Right ventricle myocardium superior (tissue), 1 donor: Measurements from ENCODE around the gene TMIE. TPM values are rescaled to one million over a fixed set of nuclear protein-coding genes. Genes with fewer than 3 reads are reported as not detected.

Source experiments
- ATAC-seq: fragments of 200-7000 bp; cut with Tn5 transposase; one replicate; pipeline ENCODE4 v1.9.1; 2020; ENCODE audit warnings: mild to moderate bottlenecking; ENCODE audit not compliant: poor library complexity
- DNase-seq: peaks from one replicate; pipeline ENCODE4 v3.0.0-alpha.2; 2020
- intact Hi-C: fragments of 100-400 bp; cut with DNase I; formaldehyde crosslinking; loops from one replicate; pipeline ENCODE4 v1.11.2; 2022
- long read RNA-seq: library from polyadenylated mRNA; unstranded; transcript quantifications from one replicate; pipeline ENCODE4 v2.0.0, GENCODE V29; 2021
- total RNA-seq: library from RNA; stranded (reverse); fragmentation: NEBNext Ultra II Directional; extraction: Animal tissue kit (Norgen Biotek cat#: 25700); gene quantifications from one replicate; pipeline ENCODE4 v1.2.1, GENCODE V29; 2021
- donor health status: DM: no; HTN: yes; CAD: no; lungs with severe emphysema.

Gene TMIE, protein sequence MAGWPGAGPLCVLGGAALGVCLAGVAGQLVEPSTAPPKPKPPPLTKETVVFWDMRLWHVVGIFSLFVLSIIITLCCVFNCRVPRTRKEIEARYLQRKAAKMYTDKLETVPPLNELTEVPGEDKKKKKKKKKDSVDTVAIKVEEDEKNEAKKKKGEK
- total RNA-seq: 1.00 TPM
- long read RNA-seq, partial matches to known transcripts: 0 of 5 reads
- long read RNA-seq, other reads (novel, unspliced or antisense): 1 of 5 reads

GRCh38 chr3:46701181-46701939, at the start of gene TMIE:
TMIE (plus strand) TSS chr3:46701392; CDS start chr3:46701488, 96 bp downstream.
- no peak for ATAC-seq

DNA sequence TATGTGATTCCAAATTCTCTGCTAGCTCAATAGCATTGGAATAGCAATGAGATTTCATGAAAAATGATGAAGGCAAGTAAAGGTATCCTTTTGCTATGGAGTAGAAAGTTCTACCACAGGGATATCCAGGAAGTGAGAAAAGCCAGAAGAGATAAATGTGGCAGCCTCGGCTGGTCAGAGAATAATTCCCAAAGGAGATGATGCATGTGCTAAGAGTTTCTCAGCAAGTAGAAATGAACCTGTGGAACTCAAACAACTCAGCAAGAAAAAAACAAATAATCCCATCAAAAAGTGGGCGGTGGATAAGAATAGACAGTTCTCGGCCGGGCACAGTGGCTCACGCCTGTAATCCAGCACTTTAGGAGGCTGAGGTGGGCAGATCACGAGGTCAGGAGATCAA, 45.9 kb upstream of the TMIE start:
- intact Hi-C loops: no loop called here
- DNase-seq: no peak

More at GRCh38 chr3:46701181-46701939, at the start of gene TMIE:
- intact Hi-C loops: loop anchor here (10.0 kb wide), 2 partner anchors 143 to 303 kb away; no protein-coding TSS in a partner anchor
- peak; percentile 41 for DNase-seq

GRCh38 chr3:46656778-46657556, 44.2 kb upstream of the TMIE start:
- ATAC-seq (no peak), DNase-seq (no peak)
- intact Hi-C loops: no loop called here

More for the DNA sequence above, 45.9 kb upstream of the TMIE start:
- ATAC-seq: no peak

DNA sequence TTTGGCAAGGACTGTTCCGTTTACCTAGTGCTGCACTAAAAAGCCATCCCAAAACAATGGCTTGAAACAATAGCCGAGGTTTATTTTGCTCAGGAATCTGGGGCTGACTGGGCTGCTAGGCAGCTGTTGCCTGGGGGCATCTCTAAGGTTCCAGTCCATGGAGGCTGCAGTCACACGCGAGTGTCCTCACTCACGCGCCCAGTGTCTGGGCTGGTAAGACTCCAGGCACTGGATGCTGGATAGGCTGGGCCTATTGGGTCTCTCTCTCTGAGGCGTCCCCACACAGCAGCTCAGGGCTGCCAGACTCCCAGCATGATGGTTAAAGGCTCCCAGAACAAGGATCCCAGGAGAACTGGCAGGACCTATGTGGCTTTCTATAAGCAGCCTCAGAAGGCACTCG, 41.9 kb upstream of the TMIE start:
- intact Hi-C loops: no loop called here
- no peak for DNase-seq
- ATAC-seq: no peak

- ATAC-seq (no peak), DNase-seq (no peak)
- intact Hi-C loops: no loop called here
These were observed 41.2 kb upstream of the TMIE start for GRCh38 chr3:46660003-46660402.

DNA sequence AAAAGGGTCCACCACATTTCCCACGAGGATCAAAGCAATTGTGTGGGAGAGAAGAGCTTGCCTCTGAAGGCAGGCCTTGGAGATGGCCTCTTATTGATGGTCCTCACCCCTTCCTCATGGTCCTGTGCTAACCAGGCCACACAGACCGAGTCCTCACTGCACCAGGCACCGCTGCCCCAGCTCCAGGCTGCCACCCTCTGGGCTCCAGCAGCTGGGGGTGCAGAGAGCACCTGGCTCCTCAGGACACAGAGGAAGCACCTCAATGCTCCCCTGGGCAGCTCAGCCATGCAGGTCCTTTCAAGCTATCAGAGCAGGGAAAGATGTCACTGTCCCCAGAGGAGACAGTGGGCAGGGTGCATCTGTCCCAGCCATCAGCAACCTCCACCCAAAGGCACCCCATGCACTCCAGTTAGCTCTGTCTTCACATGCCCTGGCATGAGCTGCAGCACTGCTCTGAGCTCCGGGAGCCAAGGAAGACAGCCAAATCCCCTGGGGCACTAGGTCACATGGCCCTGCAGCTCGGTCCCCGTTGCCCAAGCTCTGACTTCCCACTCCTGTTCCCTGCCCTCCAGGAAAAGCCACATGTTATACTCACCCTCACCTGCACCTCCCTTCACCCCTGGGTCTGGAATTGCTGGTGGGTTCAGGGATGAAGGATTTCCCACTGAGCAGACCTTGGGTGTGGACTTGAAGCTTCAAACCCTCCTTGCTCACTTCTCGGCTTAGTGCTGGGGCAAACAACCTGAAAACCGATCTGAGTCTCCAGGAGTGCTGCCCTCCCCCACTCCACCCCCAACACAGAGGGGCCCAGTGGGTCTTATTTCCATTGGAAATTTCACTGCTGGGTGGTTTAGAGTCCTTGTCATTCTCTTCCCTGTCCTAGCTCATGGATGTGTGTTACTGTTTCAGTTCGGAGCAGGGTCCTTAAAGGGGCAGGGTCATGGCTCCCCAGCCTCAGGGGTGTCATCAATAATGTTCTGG, 40.4 kb upstream of the TMIE start:
- intact Hi-C loops: no loop called here
- peak; percentile 77 for DNase-seq
- peak; percentile 74 for ATAC-seq

- no peak for ATAC-seq
- no peak for DNase-seq
- intact Hi-C loops: no loop called here
These were observed 39.1 kb upstream of the TMIE start for GRCh38 chr3:46661776-46662766.

GRCh38 chr3:46662771-46663551, 38.2 kb upstream of the TMIE start:
- no peak for DNase-seq
- ATAC-seq: no peak
- intact Hi-C loops: no loop called here

DNA sequence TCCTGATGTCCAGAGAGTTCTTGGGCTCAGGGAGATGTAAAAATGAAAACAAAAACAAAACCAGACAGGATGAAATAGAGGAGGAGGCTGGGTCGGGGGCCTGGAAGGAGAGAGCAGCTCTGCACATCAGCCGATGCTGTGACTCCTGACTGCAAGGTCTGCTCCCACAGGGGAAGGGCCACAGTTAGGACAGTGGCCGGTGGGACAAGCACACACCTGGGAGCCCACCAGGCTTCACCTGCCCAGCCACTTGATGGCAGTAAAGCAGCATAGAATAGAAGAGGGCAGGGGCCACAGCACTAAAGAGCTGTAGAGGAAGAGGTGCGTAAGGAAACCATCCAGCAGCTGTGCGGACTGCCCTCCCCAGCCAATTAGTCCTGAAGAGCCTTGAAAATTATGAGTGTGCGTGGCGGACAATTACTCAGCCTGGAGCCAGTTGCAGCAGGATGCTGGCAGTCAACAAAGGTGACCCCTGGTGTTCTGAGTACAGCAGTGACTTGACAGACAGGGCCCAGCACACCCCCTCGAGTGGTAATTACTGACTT, 37.5 kb upstream of the TMIE start:
- DNase-seq (no peak), ATAC-seq (peak; percentile 11)
- intact Hi-C loops: no loop called here

DNA sequence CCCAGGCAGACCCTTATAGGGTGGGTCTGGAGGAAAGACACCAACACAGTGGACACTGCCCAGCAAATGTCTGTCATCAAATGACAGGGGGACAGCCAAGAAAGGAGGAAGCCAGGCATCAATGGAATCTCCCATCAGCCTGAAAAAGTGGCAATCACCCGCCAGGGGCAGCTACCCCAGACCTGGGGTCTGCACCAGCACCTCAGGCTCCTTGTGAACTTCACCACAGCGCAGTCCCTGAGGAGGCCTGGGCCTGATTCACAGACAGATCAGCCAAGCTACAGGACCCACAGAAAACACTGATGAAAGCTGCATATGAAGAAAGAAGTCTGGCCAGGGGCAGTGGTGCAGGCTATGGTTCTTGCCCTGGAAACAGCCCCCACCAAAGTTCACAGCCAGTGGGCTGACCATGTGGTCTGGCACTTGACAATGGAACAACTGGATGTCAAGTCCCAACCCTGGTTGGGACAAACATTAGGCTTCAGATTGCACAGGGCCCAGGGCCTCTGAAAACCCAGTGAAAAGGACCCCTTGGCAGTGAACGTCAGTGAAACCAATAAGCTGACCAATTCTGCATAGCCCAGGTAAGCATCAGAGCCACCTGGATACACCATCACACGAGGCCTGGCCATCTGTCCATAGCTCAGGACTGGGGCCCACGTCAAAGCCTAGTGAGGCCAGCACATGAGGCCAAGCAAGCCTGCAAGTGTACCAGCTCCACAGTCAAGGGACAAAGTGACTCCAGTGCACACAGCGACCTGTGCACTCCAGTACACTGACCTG, 36.8 kb upstream of the TMIE start:
- DNase-seq (no peak), ATAC-seq (no peak)
- intact Hi-C loops: no loop called here

- ATAC-seq (peak; percentile 28), DNase-seq (no peak)
- intact Hi-C loops: no loop called here
These were observed 36.0 kb upstream of the TMIE start for GRCh38 chr3:46664971-46665762.

GRCh38 chr3:46665763-46666452, 35.3 kb upstream of the TMIE start:
- DNase-seq (no peak), ATAC-seq (no peak)
- intact Hi-C loops: no loop called here

DNA sequence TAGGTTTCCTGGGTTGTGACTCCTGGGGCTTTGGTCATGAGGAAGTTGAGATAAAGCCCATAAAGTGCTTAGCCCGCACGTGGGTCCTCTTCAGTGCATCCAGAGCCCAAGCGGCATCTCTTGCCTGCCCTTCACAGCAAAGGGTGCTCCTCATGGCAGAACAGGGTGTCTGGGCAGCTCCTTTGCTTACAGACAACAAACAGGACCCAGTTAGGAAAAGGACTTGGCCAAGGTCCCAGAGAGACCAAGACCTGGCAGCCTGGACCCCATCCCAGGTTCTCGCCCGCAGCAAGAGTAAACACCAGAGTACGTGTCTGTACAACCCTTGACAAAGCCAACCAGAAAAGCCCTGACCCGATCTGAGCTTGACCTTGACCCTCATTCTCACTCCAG, 34.7 kb upstream of the TMIE start:
- DNase-seq: peak; percentile 66
- intact Hi-C loops: no loop called here
- ATAC-seq: peak; percentile 58

DNA sequence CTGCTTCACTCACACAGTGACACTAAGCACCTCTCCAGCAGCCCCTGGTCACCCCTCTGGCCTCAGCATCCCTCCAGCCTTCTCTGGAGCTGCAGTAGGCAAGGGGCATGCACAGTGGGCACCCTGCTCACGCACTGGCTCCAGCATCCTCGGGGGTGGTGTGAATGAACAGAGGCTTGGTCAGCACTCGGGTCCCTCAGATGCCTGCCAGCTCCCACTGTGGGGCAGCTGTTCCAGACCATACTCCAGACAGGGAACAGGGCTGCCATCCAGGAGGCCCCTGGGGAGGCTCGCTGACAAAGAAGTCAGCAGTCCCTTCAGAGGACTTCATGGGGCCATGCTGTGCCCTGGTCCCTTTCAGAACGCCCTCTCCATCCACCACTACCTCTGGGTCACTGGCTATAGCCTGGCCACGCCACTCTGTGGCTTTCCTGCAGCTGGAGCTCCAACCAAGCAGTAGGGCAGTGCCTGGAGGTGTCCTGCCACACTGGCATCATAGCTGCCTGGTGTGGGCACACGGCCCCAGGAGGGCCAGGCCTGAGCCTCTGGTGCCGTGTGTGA, 34.1 kb upstream of the TMIE start:
- intact Hi-C loops: no loop called here
- DNase-seq: no peak
- peak; percentile 0 for ATAC-seq
